Left colon (tissue), 2 donors: ENCODE results near the gene RHOV. TPM values are rescaled to one million over a fixed set of nuclear protein-coding genes. Genes with fewer than 3 reads are reported as not detected.
"Not testable (repeated sequence)": the region's sequence is repeated elsewhere in the genome, so short reads cannot be mapped to it uniquely, and the experiment has no call there.

ENCODE experiments used
- ATAC-seq: fragments of 200-7000 bp; cut with Tn5 transposase; one replicate; pipeline ENCODE4 v1.9.1; 2020; ENCODE audit warnings: mild to moderate bottlenecking, moderate library complexity
- DNase-seq, 2 donors: peaks; one replicate each; pipeline ENCODE4 v3.0.0-alpha.2; 2020
- intact Hi-C, 2 donors: fragments of 100-400 bp; cut with DNase I in 1 of 2; cut with micrococcal nuclease in 1 of 2; formaldehyde crosslinking; loops; one replicate each; pipeline versions ENCODE4 v1.11.2 to v1.14.0; 2022; cut with DNase I, micrococcal nuclease
- total RNA-seq, 2 donors: library from RNA; stranded (reverse); fragmentation: NEBNext Ultra II Directional; extraction: Animal tissue kit (Norgen Biotek cat#: 25700); gene quantifications; one replicate each; pipeline ENCODE4 v1.2.1, GENCODE V29; 2021
- donor health status: DM: no; HTN: no; CAD: no.
- donor health status: DM: yes; HTN: yes; CAD: no.

Gene RHOV
- total RNA-seq, 2 donors from 2014 or later: 3.7 to 8.9 TPM

- ATAC-seq (no peak), DNase-seq (no peak)
- intact Hi-C loops: loop anchor here in 1 of 2 donors (5.0 kb wide), 1 partner anchor 34 kb away; no protein-coding TSS in a partner anchor
Observed at GRCh38 chr15:40891138-40891537, 17.1 kb upstream of the RHOV start.

GRCh38 chr15:40889112-40889511 lies 15.1 kb upstream of the RHOV start:
- no peak for DNase-seq
- intact Hi-C loops: no loop called here
- ATAC-seq: no peak

DNA sequence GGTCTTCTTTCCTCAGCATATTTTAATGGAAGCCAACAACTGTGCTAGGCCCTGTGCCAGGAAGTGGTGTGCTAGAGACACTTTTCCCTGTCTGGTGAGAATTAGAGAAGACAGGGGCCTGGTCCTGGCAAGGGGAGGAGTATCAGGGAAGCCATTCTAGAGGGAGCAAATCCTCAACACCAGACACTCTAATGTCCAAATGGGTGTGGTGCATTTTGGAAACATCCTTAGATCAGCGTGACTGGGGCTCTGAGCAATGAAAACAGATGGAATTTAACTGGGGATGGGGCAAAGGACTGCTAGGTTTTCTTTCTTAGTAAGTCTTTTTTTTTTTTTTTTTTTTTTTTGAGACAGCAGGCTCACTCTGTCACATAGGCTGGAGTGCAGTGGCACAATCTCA lies 12.6 kb upstream of the RHOV start:
- intact Hi-C loops: no loop called here
- DNase-seq (no peak), ATAC-seq (peak; percentile 23)

DNA sequence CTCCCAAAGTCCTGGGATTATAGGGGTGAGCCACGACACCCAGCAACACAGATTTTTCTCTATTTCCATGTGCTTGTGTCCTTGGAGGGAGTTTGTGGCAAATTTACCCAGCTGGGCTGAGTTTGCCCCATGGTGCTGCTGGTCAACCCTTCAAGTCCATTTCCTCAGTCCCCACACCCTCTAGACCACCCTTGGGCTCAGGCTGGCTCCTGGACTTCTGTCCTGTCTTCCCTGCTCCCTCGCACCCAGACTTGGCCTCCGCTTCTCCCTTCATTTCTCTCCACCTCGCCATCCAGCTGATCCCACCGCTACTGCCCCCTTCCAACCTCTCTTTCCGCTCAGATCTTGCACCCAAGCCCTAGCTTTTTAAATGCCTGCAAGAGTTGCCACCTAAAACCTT lies 7.3 kb upstream of the RHOV start:
- intact Hi-C loops: no loop called here
- ATAC-seq (no peak), DNase-seq (no peak)

- peak; percentile 95 for ATAC-seq
- intact Hi-C loops: no loop called here
- peak in 1 of 2 donors; percentile 70 for DNase-seq
Observed at GRCh38 chr15:40879609-40880008, 5.6 kb upstream of the RHOV start.

DNA sequence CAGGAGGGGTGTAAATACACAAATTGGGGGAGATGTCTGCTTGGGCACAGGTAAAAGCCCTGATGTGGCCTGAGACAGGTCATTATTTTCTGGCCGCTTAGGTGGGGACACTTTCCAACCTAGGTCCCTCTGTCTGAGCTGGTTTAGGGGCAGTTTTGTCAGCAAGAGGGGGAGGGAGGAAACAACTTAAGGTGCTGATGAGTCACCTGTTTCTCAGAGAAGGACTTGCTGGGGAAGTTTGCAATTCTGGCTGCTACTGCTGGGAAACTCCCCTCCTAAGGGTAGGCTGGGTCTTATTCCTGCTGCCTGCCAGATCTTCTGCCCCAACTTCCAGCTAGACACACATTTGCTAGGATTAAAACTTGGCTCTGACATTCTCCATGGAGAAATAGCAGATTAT lies 4.8 kb upstream of the RHOV start:
- intact Hi-C loops: no loop called here
- ATAC-seq (peak; percentile 44), DNase-seq (no peak)

DNA sequence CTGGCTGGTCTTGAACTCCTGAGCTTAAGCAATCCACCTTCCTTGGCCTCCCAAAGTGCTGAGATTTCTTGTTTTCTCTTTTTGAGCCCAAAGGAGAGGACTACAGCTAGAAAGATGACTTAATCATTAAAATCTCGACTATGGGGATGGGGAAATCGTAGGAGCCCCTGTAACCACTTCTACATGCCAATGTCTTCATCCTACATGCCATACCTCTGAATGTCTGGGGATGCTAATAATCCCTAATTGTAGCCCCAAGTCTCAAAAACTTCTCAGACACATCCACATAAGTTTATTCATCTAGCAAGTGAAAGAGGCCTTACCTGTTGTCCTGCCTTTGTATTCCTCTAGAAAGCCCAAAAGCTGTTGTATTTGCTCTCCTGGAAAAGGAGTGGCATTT lies 3.7 kb upstream of the RHOV start:
- intact Hi-C loops: no loop called here
- no peak for DNase-seq
- ATAC-seq: no peak

DNA sequence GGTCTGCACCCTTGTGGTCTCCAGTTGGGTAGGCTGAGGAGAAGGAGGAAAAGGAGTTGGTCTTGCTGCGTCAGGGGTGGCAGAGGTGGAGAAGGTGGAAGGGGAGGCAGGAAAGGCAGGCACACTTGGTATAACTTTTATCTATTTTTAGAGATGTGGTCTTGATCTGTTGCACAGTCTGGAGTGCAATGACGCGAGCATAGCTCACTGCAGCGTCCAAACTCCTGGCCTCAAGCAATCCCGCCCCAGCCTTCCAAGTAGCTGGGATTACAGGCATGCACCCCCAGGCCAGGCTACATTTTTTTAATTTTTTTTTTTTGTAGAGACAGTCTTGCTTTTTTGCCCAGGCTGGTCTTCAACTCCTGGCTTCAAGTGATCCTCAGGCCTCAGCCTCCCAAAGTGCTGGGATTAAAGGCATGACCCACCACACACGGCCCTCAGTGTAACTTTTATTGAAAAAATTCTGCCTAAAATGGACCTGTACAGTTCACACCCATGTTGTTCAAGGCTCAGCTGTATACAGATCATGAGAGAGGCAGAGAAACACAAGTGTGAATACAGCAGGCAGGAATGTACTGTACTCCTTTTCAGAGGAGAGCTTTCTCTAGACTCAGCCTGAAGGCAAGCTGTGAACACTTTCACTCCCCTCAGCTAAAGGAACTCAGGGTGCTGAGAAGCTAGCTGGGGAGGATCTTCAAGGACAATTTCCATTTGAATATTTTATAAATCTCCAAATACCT lies 2.1 kb upstream of the RHOV start:
- ATAC-seq: no peak
- intact Hi-C loops: no loop called here
- no peak for DNase-seq

DNA sequence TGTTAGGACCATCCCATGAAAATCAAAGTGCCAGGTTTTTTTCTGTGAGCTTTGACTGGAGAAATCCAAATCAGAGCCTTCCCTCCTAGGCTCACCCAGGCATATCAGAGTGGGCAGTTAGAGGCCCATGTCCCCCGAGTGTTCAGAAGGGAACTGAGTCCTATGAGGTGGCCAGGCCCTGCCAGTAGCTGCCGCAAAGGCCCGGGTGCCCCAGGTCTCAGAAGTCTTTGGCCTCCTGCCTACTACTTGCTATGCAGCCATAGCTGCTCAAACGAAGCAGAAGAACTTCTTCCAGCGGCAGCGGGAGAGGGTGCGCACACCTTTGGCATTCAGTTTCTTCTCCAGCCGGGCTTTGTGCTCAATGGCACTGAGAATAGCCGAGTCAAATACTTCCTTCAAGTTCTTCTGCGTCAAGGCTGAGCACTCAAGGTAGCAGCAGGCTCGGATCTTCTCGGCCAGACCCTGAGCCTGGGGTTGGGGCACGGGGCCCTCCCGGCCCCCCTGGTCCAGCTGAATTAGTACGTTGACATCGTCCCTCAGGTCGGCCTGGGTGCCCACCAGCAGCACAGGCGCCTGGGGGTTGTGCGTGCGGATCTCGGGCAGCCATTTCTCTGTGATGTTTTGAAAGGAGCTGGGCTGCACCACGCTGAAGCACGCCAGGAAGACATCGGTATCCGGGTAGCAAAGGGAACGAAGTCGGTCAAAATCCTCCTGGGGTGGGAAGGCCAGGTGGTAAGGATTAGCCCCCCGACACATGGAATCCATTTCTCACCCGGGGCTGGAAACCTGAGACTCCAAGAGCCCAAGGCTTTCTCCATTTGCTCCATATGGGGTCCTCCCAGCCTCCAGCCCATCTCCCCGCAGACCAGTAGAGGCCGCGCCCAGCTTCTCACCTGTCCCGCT lies 992 bp downstream of the RHOV start:
- no peak for DNase-seq
- no peak for ATAC-seq
- intact Hi-C loops: no loop called here

DNA sequence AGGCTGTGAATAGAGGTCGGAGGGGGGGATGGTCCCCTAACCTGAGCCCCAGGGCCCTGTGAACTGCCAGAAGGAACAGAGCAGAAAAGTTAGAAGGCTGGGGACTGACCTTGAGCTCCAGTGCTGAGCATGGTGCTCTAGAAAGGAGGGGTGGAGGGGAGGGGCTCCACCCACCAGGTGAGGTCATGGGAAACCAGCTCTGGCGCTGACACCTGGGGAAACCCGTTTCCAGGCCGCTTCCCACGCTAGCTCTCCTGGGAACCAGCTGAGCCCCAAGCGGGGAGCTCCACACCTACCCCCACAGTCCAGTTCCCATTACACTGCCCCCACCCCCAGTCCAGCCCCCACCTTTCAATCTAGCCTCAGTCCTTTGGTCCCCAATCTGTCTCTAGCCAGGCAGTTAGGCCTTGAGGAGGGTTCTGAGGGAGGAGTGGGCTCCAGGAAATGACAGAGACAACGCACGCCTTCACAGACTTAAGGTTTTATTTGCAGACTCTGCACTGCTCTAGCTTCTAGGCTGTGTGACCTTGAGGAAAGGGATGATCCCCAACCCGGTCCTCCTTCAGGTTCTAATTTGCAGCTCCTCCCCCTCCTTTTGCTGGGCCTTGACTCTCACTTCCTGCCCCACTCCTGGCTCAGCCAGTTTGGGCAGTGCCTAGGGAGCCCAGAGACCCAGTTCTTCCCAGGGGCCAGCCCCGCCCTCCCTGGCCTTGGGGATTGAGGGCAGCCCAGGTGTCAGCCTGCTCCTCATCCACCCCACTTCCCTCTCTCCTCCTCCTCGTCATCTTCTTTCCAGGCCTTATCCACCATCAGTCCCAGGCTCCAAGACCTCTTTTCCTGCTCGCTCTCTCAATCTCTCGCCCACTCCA lies 2.1 kb downstream of the RHOV start:
- DNase-seq (peak; percentile 83), ATAC-seq (peak; percentile 75)
- intact Hi-C loops: no loop called here

GRCh38 chr15:40870716-40871115 lies 3.3 kb downstream of the RHOV start:
- intact Hi-C loops: no loop called here
- no peak for DNase-seq
- ATAC-seq: no peak

GRCh38 chr15:40869686-40870085 lies 4.3 kb downstream of the RHOV start:
- no peak for DNase-seq
- ATAC-seq: no peak
- intact Hi-C loops: no loop called here

DNA sequence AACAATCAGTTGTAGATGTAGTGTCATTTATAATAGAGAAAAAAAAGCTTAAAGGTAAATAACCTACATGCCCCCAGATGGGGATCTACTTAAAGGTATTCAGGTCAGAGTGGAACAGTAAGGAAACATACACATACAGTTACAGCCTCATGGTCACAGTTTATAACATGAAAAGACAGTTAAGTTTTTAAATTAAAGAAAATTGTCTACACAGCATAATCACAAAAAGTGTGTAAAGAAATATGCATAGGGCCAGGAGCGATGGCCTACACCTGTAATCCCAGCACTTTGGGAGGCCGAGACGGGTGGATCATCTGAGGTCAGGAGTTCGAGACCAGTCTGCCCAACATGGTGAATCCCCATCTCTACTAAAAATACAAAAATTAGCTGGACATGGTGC lies 6.8 kb downstream of the RHOV start:
- DNase-seq: no peak
- intact Hi-C loops: no loop called here
- ATAC-seq: no peak

GRCh38 chr15:40863660-40864270 lies 10.3 kb downstream of the RHOV start:
- intact Hi-C loops: no loop called here
- ATAC-seq (peak; percentile 45), DNase-seq (no peak)

GRCh38 chr15:40861147-40861546 lies 12.9 kb downstream of the RHOV start:
- ATAC-seq, intact Hi-C loops, DNase-seq: not testable (repeated sequence)

DNA sequence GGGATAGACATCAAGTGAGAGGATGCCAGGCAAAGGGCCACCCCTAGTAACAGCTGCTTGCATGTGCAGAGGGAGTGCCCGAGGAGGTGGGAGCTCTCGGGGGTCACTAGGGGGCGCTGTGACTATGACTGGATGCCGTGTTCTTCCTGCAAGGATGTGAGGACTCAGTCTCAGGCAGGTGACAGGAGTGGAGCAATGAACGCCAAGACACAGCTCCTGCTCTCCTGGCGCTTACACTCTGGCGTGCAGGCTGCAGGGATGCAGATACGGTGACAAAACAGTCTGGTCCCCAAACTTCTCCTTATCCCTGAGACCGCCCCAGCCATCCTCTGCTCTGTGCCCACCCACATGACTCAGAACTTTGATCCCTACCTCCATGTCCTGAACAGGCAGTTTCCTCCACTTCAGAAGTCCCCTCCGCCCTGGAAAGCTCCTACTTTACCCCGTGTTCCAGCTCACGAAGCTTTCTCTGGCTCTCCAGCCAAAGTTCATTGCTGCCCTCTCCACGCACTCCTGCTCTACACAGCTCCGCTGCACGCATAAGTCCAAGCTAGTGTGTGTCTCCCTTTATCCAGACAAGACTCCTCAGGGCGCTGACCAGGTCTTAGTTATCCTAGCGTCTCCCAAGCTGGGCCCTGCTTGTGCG lies 14.7 kb downstream of the RHOV start:
- DNase-seq: peak; percentile 87 to 93
- peak; percentile 56 for ATAC-seq
- intact Hi-C loops: loop anchor here in 1 of 2 donors (5.0 kb wide), 1 partner anchor 33 kb away; the partner anchor contains the start of gene VPS18

DNA sequence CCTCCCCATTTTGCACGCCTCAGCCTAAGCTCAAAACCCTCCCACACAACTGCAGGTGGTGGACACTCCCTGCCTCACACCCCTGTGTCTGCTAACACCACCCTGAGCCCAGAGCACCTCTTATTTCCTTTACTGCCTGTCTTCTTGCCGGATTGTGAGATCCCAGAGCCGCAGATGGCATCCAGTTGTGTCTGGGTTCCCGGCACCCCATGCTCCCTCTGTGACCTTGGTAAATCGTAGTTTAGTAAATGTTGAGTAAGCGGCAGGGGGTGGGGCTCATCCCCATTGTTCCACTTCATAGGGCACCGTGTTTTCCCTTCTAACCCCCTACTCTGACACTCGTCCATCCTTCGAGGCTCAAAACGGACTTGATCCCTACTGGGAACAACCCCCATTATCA lies 15.3 kb downstream of the RHOV start:
- intact Hi-C loops: loop anchor here in 1 of 2 donors (5.0 kb wide), 1 partner anchor 34 kb away; the partner anchor contains the start of gene VPS18
- ATAC-seq (no peak), DNase-seq (no peak)
